B cell (primary cell): ENCODE data around the gene CNTNAP2. TPM values are rescaled to one million over a fixed set of nuclear protein-coding genes. Genes with fewer than 3 reads are reported as not detected.

ENCODE experiments used
- ATAC-seq: fragments of 200-7000 bp; cut with Tn5 transposase; one replicate; pipeline ENCODE4 v1.10.0; 2021; ENCODE audit warnings: low read depth, mild to moderate bottlenecking, moderate number of reproducible peaks, moderate library complexity
- CTCF ChIA-PET: fragments of 350-600 bp; sonication (Branson Sonifier 250); formaldehyde crosslinking; loops from one replicate; lab custom pipeline; 2021; ENCODE audit warnings: antibody characterized with exemption, inconsistent platforms; lab: Charles Lee
- POLR2A ChIA-PET: fragments of 350-600 bp; sonication (Branson Sonifier 250); formaldehyde crosslinking; loops from one replicate; lab custom pipeline; 2021; ENCODE audit warnings: antibody characterized with exemption; lab: Charles Lee
- DNase-seq: peaks from one replicate; pipeline ENCODE4 v3.0.0; 2013
- H2AFZ ChIP-seq: 2 replicates; pipeline ENCODE4 v1.6.1; 2012; ENCODE audit warnings: mild to moderate bottlenecking, low read depth, low read length; ENCODE audit not compliant: insufficient read depth, poor library complexity, severe bottlenecking
- H3K27ac ChIP-seq, 2 donors: 1 replicate in 1 of 2; 2 replicates in 1 of 2; pipeline ENCODE4 v1.5.1; 2012 to 2013; ENCODE audit warnings: low read length in 2 of 2, mild to moderate bottlenecking in 2 of 2, moderate library complexity in 1 of 2
- H3K27me3 ChIP-seq, 4 experiments: fragments of 200-600 bp in 1 of 4; sonication (generic) in 1 of 4; replicated peaks in 1 of 4; 1 replicate in 2 of 4; 2 replicates in 2 of 4; pipeline versions ENCODE4 v1.6.1 to v1.7.0; 2013 to 2016; ENCODE audit warnings: low read length in 3 of 4, mild to moderate bottlenecking in 2 of 4, mixed read lengths in 1 of 4, moderate library complexity in 1 of 4; ENCODE audit not compliant: insufficient read depth in 4 of 4, control insufficient read depth in 3 of 4; ENCODE audit errors: control extremely low read depth in 1 of 4
- H3K36me3 ChIP-seq, 2 experiments: replicated peaks in 1 of 2; 1 replicate in 1 of 2; 2 replicates in 1 of 2; pipeline versions ENCODE4 v1.6.1 to v1.7.1; 2013; ENCODE audit warnings: low read length in 1 of 2; ENCODE audit not compliant: insufficient read depth in 2 of 2, control insufficient read depth in 1 of 2; ENCODE audit errors: control extremely low read depth in 1 of 2, extremely low read depth in 1 of 2
- H3K4me1 ChIP-seq, 2 donors: fragments of 200-600 bp in 1 of 2; sonication (generic) in 1 of 2; 1 replicate in 1 of 2; 2 replicates in 1 of 2; pipeline versions ENCODE4 v1.5.1 to v1.6.1; 2013 to 2017; ENCODE audit warnings: low read length in 2 of 2; ENCODE audit not compliant: control insufficient read depth in 2 of 2, insufficient read depth in 2 of 2
- H3K4me2 ChIP-seq: replicated peaks from 2 replicates; pipeline ENCODE3; 2012; ENCODE audit warnings: mild to moderate bottlenecking, low read depth, low read length; ENCODE audit not compliant: poor library complexity, severe bottlenecking
- H3K4me3 ChIP-seq, 5 experiments: fragments of 200-600 bp in 1 of 5; sonication (generic) in 1 of 5; 1 replicate in 3 of 5; 2 replicates in 2 of 5; pipeline versions ENCODE4 v1.5.1 to v1.7.0; 2011 to 2016; ENCODE audit warnings: low read length in 4 of 5, mild to moderate bottlenecking in 4 of 5, low read depth in 2 of 5, control low read depth in 1 of 5, moderate library complexity in 1 of 5; ENCODE audit not compliant: insufficient read depth in 1 of 5; ENCODE audit errors: control extremely low read depth in 1 of 5, extremely low read depth in 1 of 5
- H3K79me2 ChIP-seq: fragments of 200-600 bp; sonication (generic); one replicate; pipeline ENCODE4 v1.6.0; 2016; ENCODE audit warnings: low read length; ENCODE audit not compliant: control insufficient read depth, insufficient read depth
- H3K9ac ChIP-seq: fragments of 200-600 bp; sonication (generic); 2 replicates; pipeline ENCODE4 v1.6.1; 2017; ENCODE audit warnings: mild to moderate bottlenecking, low read length, moderate library complexity
- H3K9me3 ChIP-seq, 3 donors: one replicate each; pipeline versions ENCODE4 v1.6.1 to v1.7.1; 2013; ENCODE audit warnings: low read length in 2 of 3; ENCODE audit not compliant: control insufficient read depth in 2 of 3, insufficient read depth in 1 of 3; ENCODE audit errors: control extremely low read depth in 1 of 3
- H4K20me1 ChIP-seq: 2 replicates; pipeline ENCODE4 v1.6.0; 2012; ENCODE audit warnings: mild to moderate bottlenecking, low read length; ENCODE audit not compliant: insufficient read depth, control insufficient read depth, poor library complexity, severe bottlenecking
- H3K27ac Mint-ChIP-seq: one replicate; pipeline ENCODE4 v1.8.0; 2021; ENCODE audit warnings: mixed read lengths
- H3K27me3 Mint-ChIP-seq: one replicate; pipeline ENCODE4 v1.8.0; 2021; ENCODE audit warnings: mixed read lengths
- H3K4me1 Mint-ChIP-seq: one replicate; pipeline ENCODE4 v1.8.0; 2021; ENCODE audit warnings: mixed read lengths
- H3K4me3 Mint-ChIP-seq: one replicate; pipeline ENCODE4 v1.8.0; 2021; ENCODE audit warnings: mixed read lengths
- H3K9me3 Mint-ChIP-seq: one replicate; pipeline ENCODE4 v1.8.0; 2022; ENCODE audit warnings: mixed read lengths; ENCODE audit not compliant: insufficient read depth
- CTCF ChIP-seq: fragments of 200-600 bp; IDR thresholded peaks from one replicate; pipeline ENCODE4 v1.8.0; 2022; ENCODE audit warnings: antibody characterized with exemption, mild to moderate bottlenecking
- EZH2 ChIP-seq: IDR thresholded peaks from 2 replicates; pipeline ENCODE4 v1.6.1; 2012; ENCODE audit warnings: borderline replicate concordance, low read depth, mild to moderate bottlenecking, moderate library complexity, low read length; ENCODE audit not compliant: insufficient read depth, poor library complexity, severe bottlenecking
- WGBS: methylation state at CpG from one replicate; pipeline ENCODE4 v1.1.5; 2013; ENCODE audit warnings: missing lambda C conversion rate; ENCODE audit not compliant: insufficient coverage; 5-methylcytosine and 5-hydroxymethylcytosine counted together
- intact Hi-C: fragments of 100-400 bp; cut with micrococcal nuclease; formaldehyde crosslinking; loops from one replicate; pipeline ENCODE4 v1.10.0; 2022
- polyA plus RNA-seq: library from polyadenylated mRNA; depleted of rRNA; stranded (reverse); fragments of >200 nt; gene quantifications from 2 replicates; pipeline ENCODE4 v1.2.3, GENCODE V29; 2012
- total RNA-seq, 2 donors: library from RNA; stranded (reverse); fragments of 120-200 nt in 1 of 2; gene quantifications; 1 replicate in 1 of 2; 2 replicates in 1 of 2; pipeline versions ENCODE4 v1.2.3 to v1.2.4, GENCODE V29; 2013 to 2022

The CNTNAP2 gene
- total and polyA plus RNA-seq, 2 donors (not counting 1 experiment from before 2014, with no cell fraction given) = 7.4 to 16.6 TPM

DNA sequence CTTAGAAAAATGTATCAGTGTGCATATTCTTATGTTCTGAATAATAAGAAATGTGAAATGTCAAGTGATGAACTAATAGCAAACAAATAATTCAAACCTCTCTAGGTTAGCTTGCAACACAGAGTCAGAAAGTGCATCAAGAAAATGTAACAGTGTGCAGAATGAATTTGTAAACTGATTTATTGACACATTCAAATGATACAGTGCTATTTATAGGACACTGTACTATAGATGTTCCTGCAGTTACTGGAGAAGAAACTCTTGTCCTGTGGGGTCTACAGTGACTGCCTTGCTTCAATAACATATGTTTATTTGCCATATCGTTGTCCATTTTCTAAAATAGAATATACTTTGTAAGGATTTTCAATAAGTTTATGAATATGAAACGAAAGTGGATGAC lies 639.0 kb downstream of the CNTNAP2 start:
- Mint-ChIP-seq H3K27me3 (no peaks in the 10 kb centered on the region), H3K27ac (no peak overlapping the region), H3K4me3 (no peak overlapping the region), H3K9me3 (peaks cover 9% of the 10 kb centered on the region), H3K4me1 (no peaks in the 10 kb centered on the region)
- DNase-seq (no peak), ATAC-seq (no peak)
- intact Hi-C loops = no loop called here
- Histone ChIP-seq H4K20me1 (no peaks in the 10 kb centered on the region), H3K36me3 (no peaks in the 10 kb centered on the region), H3K4me3 (no peak overlapping the region), H2AFZ (no peak overlapping the region), H3K79me2 (no peaks in the 10 kb centered on the region), H3K9ac (no peak overlapping the region), H3K27me3 (no peaks in the 10 kb centered on the region), H3K27ac (no peak overlapping the region), H3K4me2 (no peak overlapping the region), H3K9me3 (no peaks in the 10 kb centered on the region), H3K4me1 (no peaks in the 10 kb centered on the region)
- no CpG with 5 or more reads among the region's 2 CpGs for WGBS
- CTCF ChIA-PET = no interaction called here
- TF ChIP-seq CTCF (no peak), EZH2 (no peak)
- POLR2A ChIA-PET = no interaction called here

DNA sequence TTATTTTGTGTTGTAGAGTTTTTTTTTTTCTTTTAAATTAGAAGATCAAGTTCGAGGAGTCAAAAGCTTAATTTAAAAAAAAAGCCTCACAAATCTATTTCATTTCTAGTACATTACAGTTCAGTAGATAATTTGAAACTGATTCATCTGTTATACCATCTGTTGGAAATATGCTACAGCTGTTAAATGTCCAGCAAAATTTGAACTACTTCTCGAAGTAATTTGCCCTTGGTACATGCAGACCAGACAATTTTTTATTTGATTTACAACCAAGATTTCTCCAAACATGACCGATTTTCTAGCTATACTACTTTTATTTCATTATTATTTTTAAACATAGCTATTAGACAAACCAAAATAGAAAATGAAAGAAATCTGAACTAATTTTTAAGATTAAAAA lies 647.9 kb downstream of the CNTNAP2 start:
- H3K4me3 ChIP-seq = no peak overlapping the region
- peaks cover 13% of the 10 kb centered on the region for H3K9me3 Mint-ChIP-seq
- POLR2A ChIA-PET = no interaction called here
- CTCF ChIA-PET = no interaction called here
- ATAC-seq (no peak), DNase-seq (no peak)
- no peak overlapping the region for H3K27ac Mint-ChIP-seq
- no peaks in the 10 kb centered on the region for H3K27me3 ChIP-seq
- no peaks in the 10 kb centered on the region for H3K4me1 Mint-ChIP-seq
- intact Hi-C loops = no loop called here
- peaks cover 0 to 3% (median 1%) of the 10 kb centered on the region in 3 donors for H3K9me3 ChIP-seq
- no peaks in the 10 kb centered on the region for H3K36me3 ChIP-seq
- H4K20me1 ChIP-seq = no peaks in the 10 kb centered on the region
- no peaks in the 10 kb centered on the region for H3K4me1 ChIP-seq
- H3K27me3 Mint-ChIP-seq = no peaks in the 10 kb centered on the region
- H3K4me3 Mint-ChIP-seq = no peak overlapping the region
- H3K4me2 ChIP-seq = no peak overlapping the region
- TF ChIP-seq CTCF (no peak), EZH2 (no peak)
- no peak overlapping the region for H3K27ac ChIP-seq
- no peak overlapping the region for H3K9ac ChIP-seq
- H2AFZ ChIP-seq = no peak overlapping the region
- WGBS = no CpG with 5 or more reads among the region's 3 CpGs
- H3K79me2 ChIP-seq = no peaks in the 10 kb centered on the region
